AG04450 (cell line): Measurements from ENCODE around the gene NLRP5. TPM values are rescaled to one million over a fixed set of nuclear protein-coding genes. Genes with fewer than 3 reads are reported as not detected.
A peak's percentile ranks its signal among the peaks of the same experiment; 100 is the strongest.
"Not testable (repeated sequence)": the region's sequence is repeated elsewhere in the genome, so short reads cannot be mapped to it uniquely, and the experiment has no call there.

ENCODE experiments used
- CTCF ChIA-PET: fragments of 300-600, 350-600 bp; formaldehyde crosslinking; extraction: SDS; loops from one replicate; lab custom pipeline; 2022; ENCODE audit warnings: antibody characterized with exemption, inconsistent platforms; lab: Charles Lee
- POLR2A ChIA-PET: fragments of 350-600 bp; formaldehyde crosslinking; extraction: SDS; loops from one replicate; lab custom pipeline; 2021; ENCODE audit warnings: antibody characterized with exemption, inconsistent platforms; lab: Yijun Ruan, JAX
- DNase-seq: peaks from one replicate; pipeline ENCODE4 v3.0.0-alpha.2; 2011; ENCODE audit warnings: low read depth, low spot score
- H3K27ac ChIP-seq: one replicate; pipeline ENCODE4 v1.5.1; 2012; ENCODE audit warnings: low read depth, low read length, control low read depth
- H3K27me3 ChIP-seq: one replicate; pipeline ENCODE4 v1.6.0; 2012; ENCODE audit warnings: low read length; ENCODE audit not compliant: control insufficient read depth, insufficient read depth
- H3K4me3 ChIP-seq: 2 replicates; pipeline ENCODE4 v1.5.1; 2011; ENCODE audit warnings: mild to moderate bottlenecking, low read depth, low read length, control low read depth
- H3K9me3 ChIP-seq: 2 replicates; pipeline ENCODE4 v1.5.1; 2012; ENCODE audit warnings: low read length; ENCODE audit not compliant: control insufficient read depth, insufficient read depth
- CTCF ChIP-seq: IDR thresholded peaks from 2 replicates; pipeline ENCODE4 v1.5.1; 2011; ENCODE audit warnings: low read depth, low read length, control low read depth, inconsistent platforms
- polyA plus RNA-seq: library from polyadenylated mRNA; depleted of rRNA; stranded (reverse); fragments of >200 nt; gene quantifications from 2 replicates; pipeline ENCODE4 v1.2.3, GENCODE V29; 2011

Gene NLRP5
- polyA plus RNA-seq, 1 experiment: not detected

GRCh38 chr19:56015756-56016155, 29.2 kb downstream of the NLRP5 start:
- Histone ChIP-seq H3K9me3 (peaks cover 13% of the 10 kb centered on the region), H3K4me3 (no peak overlapping the region), H3K27me3 (no peaks in the 10 kb centered on the region), H3K27ac (no peak overlapping the region)
- TF ChIP-seq CTCF: no peak
- no peak for DNase-seq
- ChIA-PET POLR2A (no interaction called here), CTCF (no interaction called here)

DNA sequence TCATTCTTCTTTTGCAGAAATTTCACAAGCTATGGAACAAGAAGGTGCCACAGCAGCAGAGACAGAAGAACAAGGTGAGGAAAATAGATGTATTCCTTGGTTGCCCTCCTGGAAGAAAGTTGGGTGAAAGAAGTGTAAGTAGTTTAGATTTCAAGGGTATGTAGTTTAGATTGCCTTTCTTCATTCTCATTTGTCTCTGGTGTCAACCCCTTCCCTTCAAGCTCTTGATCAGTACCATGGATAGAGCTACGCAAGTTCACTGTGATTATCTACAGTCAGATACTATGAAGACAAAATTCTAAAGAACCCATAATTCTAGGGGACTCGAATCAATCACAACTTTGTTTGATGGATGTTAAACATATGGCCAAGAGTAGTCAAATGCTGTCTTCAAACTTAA, 32.8 kb downstream of the NLRP5 start:
- POLR2A ChIA-PET, H3K27ac ChIP-seq, CTCF ChIA-PET, H3K4me3 ChIP-seq, DNase-seq, H3K27me3 ChIP-seq: not testable (repeated sequence)
- H3K9me3 ChIP-seq: peaks cover 18% of the 10 kb centered on the region

DNA sequence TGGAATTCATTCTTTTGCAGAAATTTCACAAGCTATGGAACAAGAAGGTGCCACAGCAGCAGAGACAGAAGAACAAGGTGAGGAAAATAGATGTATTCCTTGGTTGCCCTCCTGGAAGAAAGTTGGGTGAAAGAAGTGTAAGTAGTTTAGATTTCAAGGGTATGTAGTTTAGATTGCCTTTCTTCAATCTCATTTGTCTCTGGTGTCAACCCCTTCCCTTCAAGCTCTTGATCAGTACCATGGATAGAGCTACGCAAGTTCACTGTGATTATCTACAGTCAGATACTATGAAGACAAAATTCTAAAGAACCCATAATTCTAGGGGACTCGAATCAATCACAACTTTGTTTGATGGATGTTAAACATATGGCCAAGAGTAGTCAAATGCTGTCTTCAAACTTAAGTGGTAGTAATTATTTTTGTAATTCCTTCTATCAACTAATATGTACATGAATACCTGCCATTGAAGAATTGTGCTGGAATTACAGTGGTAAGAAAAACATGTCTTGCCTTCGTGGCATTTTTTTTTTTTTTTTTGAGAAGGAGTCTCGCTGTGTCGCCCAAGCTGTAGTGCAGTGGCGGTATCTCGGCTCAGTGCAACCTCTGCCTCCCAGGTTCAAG, 33.9 kb downstream of the NLRP5 start:
- H3K4me3 ChIP-seq, H3K27me3 ChIP-seq, CTCF ChIA-PET, DNase-seq, POLR2A ChIA-PET, H3K27ac ChIP-seq: not testable (repeated sequence)
- H3K9me3 ChIP-seq: peaks cover 24% of the 10 kb centered on the region

GRCh38 chr19:56026769-56027168, 40.2 kb downstream of the NLRP5 start:
- POLR2A ChIA-PET: no interaction called here
- DNase-seq: no peak
- TF ChIP-seq CTCF: no peak

DNA sequence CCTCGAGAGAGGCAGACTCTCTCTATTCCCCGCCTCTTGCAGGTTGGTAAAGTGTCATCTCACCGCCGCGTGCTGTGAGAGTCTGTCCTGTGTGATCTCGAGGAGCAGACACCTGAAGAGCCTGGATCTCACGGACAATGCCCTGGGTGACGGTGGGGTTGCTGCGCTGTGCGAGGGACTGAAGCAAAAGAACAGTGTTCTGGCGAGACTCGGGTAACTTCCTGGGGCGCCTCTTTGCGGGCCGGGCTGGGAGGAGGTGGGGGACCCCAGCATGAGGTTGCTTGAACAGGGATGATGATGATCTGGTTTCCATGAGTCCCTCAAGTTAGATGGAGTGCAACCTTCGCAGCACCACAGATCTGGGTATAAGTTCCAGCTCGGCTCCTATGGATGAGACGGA, 67.0 kb downstream of the NLRP5 start:
- Histone ChIP-seq H3K9me3 (peaks cover 31% of the 10 kb centered on the region), H3K27me3 (no peaks in the 10 kb centered on the region), H3K27ac (no peak overlapping the region), H3K4me3 (no peak overlapping the region)
- DNase-seq: no peak
- ChIA-PET CTCF (no interaction called here), POLR2A (no interaction called here)
- no peak for TF ChIP-seq CTCF

More at GRCh38 chr19:56026769-56027168, 40.2 kb downstream of the NLRP5 start:
- H3K4me3 ChIP-seq: no peak overlapping the region
- peaks cover 68% of the 10 kb centered on the region for H3K9me3 ChIP-seq
- H3K27me3 ChIP-seq: no peaks in the 10 kb centered on the region
- CTCF ChIA-PET: no interaction called here
- H3K27ac ChIP-seq: no peak overlapping the region

GRCh38 chr19:56066152-56067023, 79.8 kb downstream of the NLRP5 start:
- Histone ChIP-seq H3K4me3 (peak overlapping the region; percentile 39), H3K27me3 (no peaks in the 10 kb centered on the region), H3K9me3 (no peaks in the 10 kb centered on the region), H3K27ac (no peak overlapping the region)
- ChIA-PET POLR2A (no interaction called here), CTCF (interaction anchor here (0.6 to 4.4 kb wide), 31 partner anchors 11 to 631 kb away, joined by 3 to 60 read pairs (median 5); partner anchors contain the start of genes ZNF582 and ZSCAN5A)
- TF ChIP-seq CTCF: peak; percentile 83
- peak; percentile 4 for DNase-seq
